HCT116 (cell line): ENCODE results near the gene FGFBP2. TPM values are rescaled to one million over a fixed set of nuclear protein-coding genes. Genes with fewer than 3 reads are reported as not detected.

Experiments
- ATAC-seq: fragments of 200-7000 bp; cut with Tn5 transposase; 2 replicates; pipeline ENCODE4 v1.9.1; 2020; ENCODE audit warnings: mild to moderate bottlenecking, moderate library complexity
- BruUV-seq: library from RNA; stranded (reverse); fragments of 400-500 nt; replicated peaks from 2 replicates; lab custom pipeline; 2021; lab: Mats Ljungman, UMichigan
- CTCF ChIA-PET: fragments of 300-600 bp; sonication (Branson Sonifier 250); formaldehyde crosslinking; loops from one replicate; lab custom pipeline; 2021; ENCODE audit warnings: antibody characterized with exemption; lab: Charles Lee
- POLR2A ChIA-PET: fragments of 300-600, 350-600 bp; sonication (Branson Sonifier 250); formaldehyde crosslinking; loops from one replicate; lab custom pipeline; 2021; ENCODE audit warnings: antibody characterized with exemption; lab: Charles Lee
- RAD21 ChIA-PET, 2 experiments: fragments of 300-600 bp; sonication (Branson Sonifier 250); formaldehyde crosslinking; loops; one replicate each; lab custom pipeline; 2023; ENCODE audit warnings: low total read pairs in 2 of 2; ENCODE audit not compliant: uncharacterized antibody in 2 of 2, unreplicated experiment in 2 of 2, low non-redundant PET in 1 of 2; lab: Charles Lee
- DNase-seq: peaks from one replicate; pipeline ENCODE4 v3.0.0-alpha.2; 2010; ENCODE audit warnings: low read depth, low spot score
- H2AFZ ChIP-seq: fragments of 200-600 bp; shearing (Covaris generic), sonication (generic); 2 replicates; pipeline ENCODE4 v1.6.1; 2017; ENCODE audit warnings: low read depth, mixed run types, mixed read lengths, antibody characterized with exemption, low read length; ENCODE audit not compliant: poor library complexity, severe bottlenecking
- H3K27ac ChIP-seq: 2 replicates; pipeline ENCODE4 v1.5.1; 2012; ENCODE audit warnings: low read depth, low read length
- H3K27me3 ChIP-seq: fragments of 200-600 bp; sonication (generic); 2 replicates; pipeline ENCODE4 v1.6.1; 2016; ENCODE audit warnings: mixed run types, low read length, mixed read lengths; ENCODE audit not compliant: insufficient read depth
- H3K36me3 ChIP-seq, 2 experiments: fragments of 200-500 bp in 1 of 2; fragments of 200-600 bp in 1 of 2; sonication (Bioruptor generic) in 1 of 2; sonication (generic) in 1 of 2; 2 replicates each; pipeline versions ENCODE4 v1.5.1 to v1.6.1; 2014 to 2016; ENCODE audit warnings: low read length in 2 of 2, inconsistent platforms in 1 of 2, mixed read lengths in 1 of 2, mixed run types in 1 of 2; ENCODE audit not compliant: insufficient read depth in 2 of 2, control insufficient read depth in 1 of 2
- H3K4me1 ChIP-seq, 2 experiments: fragments of 200-600 bp in 1 of 2; sonication (generic) in 1 of 2; 2 replicates each; pipeline versions ENCODE4 v1.5.1 to v1.6.1; 2012 to 2017; ENCODE audit warnings: low read length in 2 of 2, inconsistent platforms in 1 of 2, mild to moderate bottlenecking in 1 of 2, mixed read lengths in 1 of 2, mixed run types in 1 of 2, moderate library complexity in 1 of 2; ENCODE audit not compliant: insufficient read depth in 2 of 2, control insufficient read depth in 1 of 2
- H3K4me2 ChIP-seq: fragments of 200-600 bp; sonication (generic); 2 replicates; pipeline ENCODE4 v1.6.1; 2017; ENCODE audit warnings: mixed run types, low read length, mixed read lengths
- H3K4me3 ChIP-seq, 2 experiments: fragments of 200-600 bp in 1 of 2; sonication (generic) in 1 of 2; replicated peaks in 1 of 2; 2 replicates each; pipeline ENCODE4 v1.5.1; 2011 to 2016; ENCODE audit warnings: low read length in 2 of 2, control low read depth in 1 of 2, low read depth in 1 of 2, mild to moderate bottlenecking in 1 of 2, mixed read lengths in 1 of 2, mixed run types in 1 of 2
- H3K79me2 ChIP-seq: fragments of 200-600 bp; sonication (generic); 2 replicates; pipeline ENCODE4 v1.6.1; 2017; ENCODE audit warnings: mild to moderate bottlenecking, mixed run types, low read length, moderate library complexity, mixed read lengths; ENCODE audit not compliant: insufficient read depth
- H3K9ac ChIP-seq: fragments of 200-600 bp; sonication (generic); 2 replicates; pipeline ENCODE4 v1.6.1; 2016; ENCODE audit warnings: low read length, mixed read lengths
- H3K9me2 ChIP-seq: fragments of 200-600 bp; sonication (generic), shearing (Covaris generic); 2 replicates; pipeline ENCODE4 v1.6.1; 2017; ENCODE audit warnings: mixed run types, mild to moderate bottlenecking, moderate library complexity; ENCODE audit not compliant: insufficient read depth
- H3K9me3 ChIP-seq, 2 experiments: fragments of 200-500 bp in 1 of 2; fragments of 200-600 bp in 1 of 2; sonication (Bioruptor generic) in 1 of 2; sonication (generic) in 1 of 2; 2 replicates each; pipeline ENCODE4 v1.6.1; 2014 to 2017; ENCODE audit warnings: low read length in 2 of 2, mixed read lengths in 2 of 2, inconsistent platforms in 1 of 2, low read depth in 1 of 2, mild to moderate bottlenecking in 1 of 2, mixed run types in 1 of 2, moderate library complexity in 1 of 2; ENCODE audit not compliant: control insufficient read depth in 1 of 2, insufficient read depth in 1 of 2
- H4K20me1 ChIP-seq: fragments of 200-600 bp; sonication (generic), shearing (Covaris generic); 2 replicates; pipeline ENCODE4 v1.6.1; 2017; ENCODE audit warnings: mixed run types, mild to moderate bottlenecking, moderate library complexity; ENCODE audit not compliant: insufficient read depth
- CBX3 ChIP-seq: IDR thresholded peaks from 2 replicates; pipeline ENCODE4 v1.6.1; 2012; ENCODE audit warnings: low read depth
- CTCF ChIP-seq, 3 experiments: fragments of 200-600 bp in 1 of 3; sonication (generic) in 1 of 3; IDR thresholded peaks in 2 of 3; conservative IDR thresholded peaks in 1 of 3; 2 replicates each; pipeline ENCODE4 v1.5.1; 2012 to 2017; ENCODE audit warnings: low read depth in 2 of 3, low read length in 2 of 3, antibody characterized with exemption in 1 of 3, borderline replicate concordance in 1 of 3, control low read depth in 1 of 3, mild to moderate bottlenecking in 1 of 3, mixed read lengths in 1 of 3, mixed run types in 1 of 3, moderate library complexity in 1 of 3; ENCODE audit not compliant: insufficient read depth in 1 of 3
- EGR1 ChIP-seq: IDR thresholded peaks from 2 replicates; pipeline ENCODE4 v1.6.1; 2012; ENCODE audit warnings: low read depth
- EZH2 ChIP-seq: fragments of 200-600 bp; sonication (generic); IDR thresholded peaks from 2 replicates; pipeline ENCODE4 v1.6.1; 2017; ENCODE audit warnings: antibody characterized with exemption, mixed run types
- FOSL1 ChIP-seq: IDR thresholded peaks from 2 replicates; pipeline ENCODE4 v1.6.1; 2012; ENCODE audit warnings: low read depth
- JUND ChIP-seq: IDR thresholded peaks from 2 replicates; pipeline ENCODE4 v1.6.1; 2012
- MAX ChIP-seq: IDR thresholded peaks from 2 replicates; pipeline ENCODE4 v1.6.1; 2012
- POLR2A ChIP-seq: IDR thresholded peaks from 2 replicates; pipeline ENCODE4 v1.7.0; 2011; ENCODE audit warnings: borderline replicate concordance; ENCODE audit not compliant: insufficient read depth, insufficient read length; ENCODE audit errors: extremely low read depth
- POLR2AphosphoS5 ChIP-seq: IDR thresholded peaks from 2 replicates; pipeline ENCODE4 v1.6.1; 2011; ENCODE audit warnings: mild to moderate bottlenecking, low read depth, low read length, moderate library complexity
- RAD21 ChIP-seq: IDR thresholded peaks from 2 replicates; pipeline ENCODE4 v1.6.1; 2012; ENCODE audit warnings: low read depth, mild to moderate bottlenecking
- REST ChIP-seq: IDR thresholded peaks from 2 replicates; pipeline ENCODE4 v1.6.1; 2012; ENCODE audit warnings: low read depth
- SIN3A ChIP-seq: IDR thresholded peaks from 2 replicates; pipeline ENCODE4 v1.6.1; 2012; ENCODE audit warnings: low read depth
- SP1 ChIP-seq: IDR thresholded peaks from 2 replicates; pipeline ENCODE4 v1.6.1; 2012; ENCODE audit warnings: low read depth
- SRF ChIP-seq: IDR thresholded peaks from 2 replicates; pipeline ENCODE4 v1.6.1; 2012; ENCODE audit warnings: low read depth
- TCF7L2 ChIP-seq: IDR thresholded peaks from 2 replicates; pipeline ENCODE4 v1.7.0; 2011; ENCODE audit warnings: borderline replicate concordance, inconsistent platforms; ENCODE audit not compliant: insufficient read depth, insufficient read length; ENCODE audit errors: extremely low read depth
- YY1 ChIP-seq: IDR thresholded peaks from 2 replicates; pipeline ENCODE4 v1.6.1; 2011; ENCODE audit warnings: low read length, low read depth, moderate library complexity, mild to moderate bottlenecking; ENCODE audit not compliant: insufficient replicate concordance; ENCODE audit errors: extremely low read depth
- ZBTB33 ChIP-seq: IDR thresholded peaks from 2 replicates; pipeline ENCODE4 v1.6.1; 2011; ENCODE audit warnings: mild to moderate bottlenecking, low read length, moderate library complexity; ENCODE audit not compliant: insufficient replicate concordance; ENCODE audit errors: extremely low read depth
- ZFX ChIP-seq: fragments of 450-650 bp; IDR thresholded peaks from 2 replicates; pipeline ENCODE4 v1.6.1; 2017
- intact Hi-C: fragments of 100-400 bp; cut with micrococcal nuclease; formaldehyde crosslinking; loops from 2 replicates; pipeline ENCODE4 v1.10.0; 2022
- total RNA-seq: library from RNA; stranded (reverse); gene quantifications from one replicate; pipeline ENCODE4 v1.2.1, GENCODE V29; 2021; ENCODE audit not compliant: unreplicated experiment

The FGFBP2 gene
- total RNA-seq, 1 experiment from 2014 or later: not detected

- DNase-seq: no peak
- CTCF ChIA-PET: interaction anchor here (1.1 kb wide), 1 partner anchor 19 kb away, joined by 3 read pairs; no protein-coding TSS in a partner anchor
- no peak overlapping the region for H3K9ac ChIP-seq
These were observed 26.5 kb downstream of the FGFBP2 start for GRCh38 chr4:15936495-15936894.

More at GRCh38 chr4:15936495-15936894, 26.5 kb downstream of the FGFBP2 start:
- no peak overlapping the region for H2AFZ ChIP-seq
- H3K4me1 ChIP-seq: peaks cover 11 to 28% of the 10 kb centered on the region in 2 experiments
- BruUV-seq: no TSS peak
- no peak for ATAC-seq
- H3K27me3 ChIP-seq: no peaks in the 10 kb centered on the region
- no peaks in the 10 kb centered on the region for H3K79me2 ChIP-seq
- H4K20me1 ChIP-seq: no peaks in the 10 kb centered on the region
- TF ChIP-seq ZFX (no peak), ZBTB33 (no peak), REST (no peak), CTCF (IDR thresholded peaks at IDR 0.05 in 2 of 3, conservative IDR thresholded peaks at IDR 0.05 in 1 of 3; ENCODE audit: borderline replicate concordance in 1 of 3, insufficient read depth in 1 of 3, low read depth in 2 of 3, low read length in 2 of 3) (no peak), EZH2 (no peak), SRF (no peak), JUND (no peak), YY1 (no peak), MAX (no peak), EGR1 (no peak), SIN3A (no peak), POLR2AphosphoS5 (no peak), CBX3 (no peak), RAD21 (no peak), TCF7L2 (no peak), POLR2A (no peak), FOSL1 (no peak), SP1 (no peak)
- TF ChIP-seq, all 23 proteins: peak for 0
- ChIA-PET RAD21 (no interaction called here), POLR2A (no interaction called here)
- Histone ChIP-seq H3K9me3 (no peaks in the 10 kb centered on the region), H3K27ac (no peak overlapping the region), H3K4me3 (no peak overlapping the region), H3K36me3 (no peaks in the 10 kb centered on the region), H3K4me2 (no peak overlapping the region), H3K9me2 (no peaks in the 10 kb centered on the region)
- intact Hi-C loops: loop anchor here (5.0 kb wide), 1 partner anchor 44 kb away; no protein-coding TSS in a partner anchor
